GM12878 (cell line): Measurements from ENCODE around the gene LCAT. TPM values are rescaled to one million over a fixed set of nuclear protein-coding genes. Genes with fewer than 3 reads are reported as not detected.

Source experiments
- ATF2 ChIP-seq: IDR thresholded peaks from 2 replicates; pipeline ENCODE4 v1.6.1; 2012; ENCODE audit warnings: low read length, inconsistent platforms
- CEBPZ ChIP-seq: fragments of 150-350 bp; IDR thresholded peaks from 2 replicates; pipeline ENCODE4 v1.6.1; 2016; ENCODE audit warnings: low read depth, low read length
- GATAD2B ChIP-seq: fragments of 450-650 bp; conservative IDR thresholded peaks from 2 replicates; pipeline ENCODE4 v1.6.1; 2017; ENCODE audit warnings: low read depth, mild to moderate bottlenecking, moderate library complexity
- HCFC1 ChIP-seq: fragments of 150-350 bp; IDR thresholded peaks from 2 replicates; pipeline ENCODE4 v1.6.1; 2014; ENCODE audit warnings: low read length
- PBX3 ChIP-seq: IDR thresholded peaks from 2 replicates; pipeline ENCODE4 v1.6.1; 2011; ENCODE audit warnings: mild to moderate bottlenecking, low read depth, low read length, moderate library complexity; ENCODE audit not compliant: insufficient replicate concordance
- ZBTB11 ChIP-seq: fragments of 450-650 bp; formaldehyde crosslinking; IDR thresholded peaks from 2 replicates; pipeline ENCODE4 v1.5.0; 2022; ENCODE audit warnings: mild to moderate bottlenecking, missing genetic modification characterization
- polyA plus RNA-seq, 11 experiments: library from polyadenylated mRNA; depleted of rRNA in 4 of 11; unstranded in 6 of 11; stranded (reverse) in 5 of 11; fragments of >200 nt; fragmentation: Nextera tagmentation in 4 of 11; fragmentation: Illumina TruSeq in 1 of 11; extraction: Ambion mirVana in 4 of 11; extraction: Trizol in 1 of 11; gene quantifications; 1 replicate in 1 of 11; 2 replicates in 10 of 11; pipeline versions ENCODE4 v1.2.1 to v1.2.3, GENCODE V29; 2011 to 2016; ENCODE audit warnings: inconsistent platforms in 2 of 11, missing spikeins in 2 of 11, low read depth in 1 of 11
- total RNA-seq, 4 experiments: library from RNA; depleted of rRNA in 3 of 4; stranded (reverse); fragments of >200 nt in 3 of 4; fragmentation: Illumina TruSeq in 1 of 4; extraction: Trizol in 1 of 4; gene quantifications; 2 replicates each; pipeline versions ENCODE4 v1.2.1 to v1.2.3, GENCODE V29; 2013 to 2021

LCAT gene
- total and polyA plus RNA-seq, 10 of the 15 experiments (the other 5 are each of a cell fraction or from before 2014, with no cell fraction given) = 0.61 to 11.7 (median 3.3) TPM

DNA sequence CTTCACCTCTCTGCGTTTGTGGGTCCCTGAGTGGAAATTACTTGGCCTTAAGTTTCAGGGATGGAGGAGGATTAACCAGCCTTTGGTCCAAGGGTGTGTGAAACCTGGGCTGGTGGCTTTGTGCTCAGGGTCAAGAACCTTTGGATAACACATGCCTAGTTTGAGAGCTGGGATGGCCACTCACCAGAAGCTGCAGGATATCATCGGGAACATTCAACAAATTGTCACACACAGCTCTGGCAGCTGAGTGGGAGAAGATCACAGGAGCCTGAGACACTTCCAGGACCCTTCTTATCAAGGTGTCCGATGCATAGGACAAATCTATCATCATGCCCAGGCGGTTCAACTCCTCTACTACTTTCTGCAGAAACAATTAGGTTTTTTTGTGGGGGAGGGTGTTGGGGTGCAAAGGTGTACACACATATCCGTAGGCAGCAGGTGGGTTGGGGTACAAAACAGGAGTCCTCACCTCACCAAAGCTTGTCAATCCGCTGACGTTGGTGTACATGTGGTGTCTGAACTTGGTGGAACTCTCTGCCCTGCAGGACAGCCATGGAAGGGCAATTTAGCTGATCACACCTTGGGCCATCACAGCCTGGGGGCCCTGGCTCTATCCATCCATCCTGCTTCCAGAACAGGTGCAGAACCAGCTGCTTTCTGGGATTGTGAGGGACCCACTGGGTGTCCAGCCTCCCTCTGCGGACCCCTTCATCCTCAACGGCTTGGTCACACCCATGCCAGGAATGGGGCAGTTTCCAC lies 33.7 kb upstream of the LCAT start (continued):
- TF ChIP-seq ZBTB11 (CRISPR knock-in tag) = no peak
- TF ChIP-seq CEBPZ = no peak
- no peak for TF ChIP-seq ATF2
- TF ChIP-seq HCFC1 = no peak
- TF ChIP-seq GATAD2B = no peak
- TF ChIP-seq PBX3 = no peak
